ENCODE results near the gene CMTR2. TPM values are rescaled to one million over a fixed set of nuclear protein-coding genes. Genes with fewer than 3 reads are reported as not detected.

Gene CMTR2
- total RNA-seq, 1 experiment from 2014 or later, result 19.4 TPM

- H3K27ac Mint-ChIP-seq (ENCODE audit: unreplicated experiment), result peak overlapping the region; percentile 80
Measured at GRCh38 chr16:71289732-71290062, 495 bp upstream of the CMTR2 start.

DNA sequence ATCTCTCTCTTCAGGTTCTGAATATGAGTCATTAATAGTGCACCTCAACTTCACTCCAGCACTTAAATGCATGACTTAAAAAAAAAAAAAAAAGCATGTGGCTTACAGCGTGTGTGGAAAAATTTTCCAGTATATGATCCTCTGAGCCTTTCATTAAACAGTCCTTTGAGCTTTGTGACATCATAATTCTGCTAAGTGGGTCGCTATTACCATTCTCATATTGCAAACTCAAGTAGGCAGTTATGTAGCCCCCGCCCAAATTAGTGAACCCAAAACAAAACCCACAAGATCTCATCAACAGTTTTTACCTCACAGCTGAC lies 672 bp downstream of the CMTR2 start:
- intact Hi-C loops (cut with micrococcal nuclease; ENCODE audit: unreplicated experiment), result loop anchor here (2.0 kb wide), 1 partner anchor 46 kb away; no protein-coding TSS in a partner anchor
- Histone ChIP-seq H3K4me1 (peaks cover 7% of the 10 kb centered on the region), H3K27me3 (replicated peaks; ENCODE audit: control insufficient read depth, insufficient read depth, low read length) (no peaks in the 10 kb centered on the region), H3K36me3 (ENCODE audit: control insufficient read depth, insufficient read depth, low read length) (peaks cover 6% of the 10 kb centered on the region; the same call in 1 of the 2 replicates), H3K9me3 (no peaks in the 10 kb centered on the region), H3K4me3 (ENCODE audit: low read depth, low read length) (peak overlapping the region; percentile 87)
- no peaks in the 10 kb centered on the region for H3K9me3 Mint-ChIP-seq (ENCODE audit: unreplicated experiment)
- TF ChIP-seq, protein P1, sequence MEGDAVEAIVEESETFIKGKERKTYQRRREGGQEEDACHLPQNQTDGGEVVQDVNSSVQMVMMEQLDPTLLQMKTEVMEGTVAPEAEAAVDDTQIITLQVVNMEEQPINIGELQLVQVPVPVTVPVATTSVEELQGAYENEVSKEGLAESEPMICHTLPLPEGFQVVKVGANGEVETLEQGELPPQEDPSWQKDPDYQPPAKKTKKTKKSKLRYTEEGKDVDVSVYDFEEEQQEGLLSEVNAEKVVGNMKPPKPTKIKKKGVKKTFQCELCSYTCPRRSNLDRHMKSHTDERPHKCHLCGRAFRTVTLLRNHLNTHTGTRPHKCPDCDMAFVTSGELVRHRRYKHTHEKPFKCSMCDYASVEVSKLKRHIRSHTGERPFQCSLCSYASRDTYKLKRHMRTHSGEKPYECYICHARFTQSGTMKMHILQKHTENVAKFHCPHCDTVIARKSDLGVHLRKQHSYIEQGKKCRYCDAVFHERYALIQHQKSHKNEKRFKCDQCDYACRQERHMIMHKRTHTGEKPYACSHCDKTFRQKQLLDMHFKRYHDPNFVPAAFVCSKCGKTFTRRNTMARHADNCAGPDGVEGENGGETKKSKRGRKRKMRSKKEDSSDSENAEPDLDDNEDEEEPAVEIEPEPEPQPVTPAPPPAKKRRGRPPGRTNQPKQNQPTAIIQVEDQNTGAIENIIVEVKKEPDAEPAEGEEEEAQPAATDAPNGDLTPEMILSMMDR (IDR thresholded peaks at IDR 0.05; ENCODE audit: insufficient read depth in 1 of 2, low read depth in 1 of 2, low read length in 1 of 2, severe bottlenecking in 1 of 2, unreplicated experiment in 1 of 2), result no peak
- peaks cover 41% of the 10 kb centered on the region for H3K36me3 Mint-ChIP-seq (ENCODE audit: insufficient read depth, unreplicated experiment)
- ChIA-PET CTCF (interaction anchor here (3.1 kb wide), 1 partner anchor 23 kb away, joined by 10 read pairs; no protein-coding TSS in a partner anchor), POLR2A (no interaction called here)
- H3K4me3 Mint-ChIP-seq (ENCODE audit: unreplicated experiment), result peak overlapping the region; percentile 68
- BruUV-seq (replicated peaks), result no TSS peak
- peaks cover 15% of the 10 kb centered on the region for H3K4me1 Mint-ChIP-seq (ENCODE audit: low read depth, unreplicated experiment)
- peaks cover 4% of the 10 kb centered on the region for H3K27me3 Mint-ChIP-seq (ENCODE audit: insufficient read depth, unreplicated experiment)
- no peak for DNase-seq
- H3K27ac Mint-ChIP-seq (ENCODE audit: unreplicated experiment), result peak overlapping the region; percentile 80

More at GRCh38 chr16:71289732-71290062, 495 bp upstream of the CMTR2 start:
- Mint-ChIP-seq H3K4me1 (ENCODE audit: low read depth, unreplicated experiment) (peaks cover 10% of the 10 kb centered on the region), H3K4me3 (ENCODE audit: unreplicated experiment) (peak overlapping the region; percentile 68), H3K9me3 (ENCODE audit: unreplicated experiment) (no peaks in the 10 kb centered on the region), H3K36me3 (ENCODE audit: insufficient read depth, unreplicated experiment) (peaks cover 29% of the 10 kb centered on the region), H3K27me3 (ENCODE audit: insufficient read depth, unreplicated experiment) (peaks cover 4% of the 10 kb centered on the region)
- TF ChIP-seq, protein P1 (IDR thresholded peaks at IDR 0.05; ENCODE audit: insufficient read depth in 1 of 2, low read depth in 1 of 2, low read length in 1 of 2, severe bottlenecking in 1 of 2, unreplicated experiment in 1 of 2), result no peak
- Histone ChIP-seq H3K36me3 (ENCODE audit: control insufficient read depth, insufficient read depth, low read length) (peaks cover 6% of the 10 kb centered on the region; the same call in 1 of the 2 replicates), H3K4me1 (peaks cover 7% of the 10 kb centered on the region), H3K4me3 (ENCODE audit: low read depth, low read length) (peak overlapping the region; percentile 87), H3K27me3 (replicated peaks; ENCODE audit: control insufficient read depth, insufficient read depth, low read length) (no peaks in the 10 kb centered on the region), H3K9me3 (no peaks in the 10 kb centered on the region)
- TSS peak; percentile 91 for BruUV-seq (replicated peaks)
- ChIA-PET POLR2A (interaction anchor here (0.6 to 1.3 kb wide), 4 partner anchors 22 to 614 kb away, joined by 3 to 8 read pairs (median 4); no protein-coding TSS in a partner anchor), CTCF (interaction anchor here (0.8 to 3.1 kb wide), 2 partner anchors 14 to 22 kb away, joined by 7 to 10 read pairs; no protein-coding TSS in a partner anchor)
- intact Hi-C loops (cut with micrococcal nuclease; ENCODE audit: unreplicated experiment), result loop anchor here (2.0 kb wide), 1 partner anchor 47 kb away; no protein-coding TSS in a partner anchor
- DNase-seq, result no peak

DNA sequence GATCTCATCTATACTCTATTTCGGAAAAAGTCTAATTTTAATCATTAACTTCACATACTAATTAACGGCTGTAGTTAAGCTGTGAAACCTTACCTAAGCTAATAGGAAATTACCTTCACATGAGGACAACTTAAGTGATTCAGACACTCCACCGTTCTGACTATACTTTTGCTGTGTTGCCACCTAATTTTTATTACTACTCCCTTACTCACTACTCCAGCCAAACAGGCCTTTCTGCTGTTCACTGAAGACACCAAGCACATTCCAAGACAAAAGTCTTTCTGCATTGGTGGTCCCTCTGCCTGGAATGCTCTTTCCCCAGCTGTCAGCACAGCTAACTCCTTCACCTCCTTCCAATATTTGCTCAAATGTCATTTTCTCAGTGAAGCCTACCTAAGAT lies 1.3 kb downstream of the CMTR2 start:
- Mint-ChIP-seq H3K27ac (ENCODE audit: unreplicated experiment) (peak overlapping the region; percentile 80), H3K4me1 (ENCODE audit: low read depth, unreplicated experiment) (peaks cover 16% of the 10 kb centered on the region), H3K27me3 (ENCODE audit: insufficient read depth, unreplicated experiment) (peaks cover 4% of the 10 kb centered on the region), H3K4me3 (ENCODE audit: unreplicated experiment) (peak overlapping the region; percentile 68), H3K9me3 (ENCODE audit: unreplicated experiment) (no peaks in the 10 kb centered on the region), H3K36me3 (ENCODE audit: insufficient read depth, unreplicated experiment) (peaks cover 44% of the 10 kb centered on the region)
- BruUV-seq (replicated peaks), result no TSS peak
- POLR2A ChIA-PET, result interaction anchor here (0.7 kb wide), 1 partner anchor 17 kb away, joined by 3 read pairs; no protein-coding TSS in a partner anchor
- no peak for DNase-seq
- H3K4me1 ChIP-seq, result peaks cover 7% of the 10 kb centered on the region
- TF ChIP-seq, protein P1 (IDR thresholded peaks at IDR 0.05; ENCODE audit: insufficient read depth in 1 of 2, low read depth in 1 of 2, low read length in 1 of 2, severe bottlenecking in 1 of 2, unreplicated experiment in 1 of 2), result no peak
- peaks cover 6% of the 10 kb centered on the region; the same call in 1 of the 2 replicates for H3K36me3 ChIP-seq (ENCODE audit: control insufficient read depth, insufficient read depth, low read length)
- CTCF ChIA-PET, result interaction anchor here (3.1 kb wide), 1 partner anchor 24 kb away, joined by 10 read pairs; no protein-coding TSS in a partner anchor
- no peaks in the 10 kb centered on the region for H3K9me3 ChIP-seq
- H3K27me3 ChIP-seq (replicated peaks; ENCODE audit: control insufficient read depth, insufficient read depth, low read length), result no peaks in the 10 kb centered on the region
- peak overlapping the region; percentile 87 for H3K4me3 ChIP-seq (ENCODE audit: low read depth, low read length)
- intact Hi-C loops (cut with micrococcal nuclease; ENCODE audit: unreplicated experiment), result loop anchor here (2.0 kb wide), 1 partner anchor 45 kb away; no protein-coding TSS in a partner anchor
